NCI-H2107 (cell line): ENCODE data around the gene NETO1.

Experiments
- DNase-seq: peaks from one replicate; lab custom pipeline; 2025; lab: John Stamatoyannopoulos, UW

Gene NETO1

DNA sequence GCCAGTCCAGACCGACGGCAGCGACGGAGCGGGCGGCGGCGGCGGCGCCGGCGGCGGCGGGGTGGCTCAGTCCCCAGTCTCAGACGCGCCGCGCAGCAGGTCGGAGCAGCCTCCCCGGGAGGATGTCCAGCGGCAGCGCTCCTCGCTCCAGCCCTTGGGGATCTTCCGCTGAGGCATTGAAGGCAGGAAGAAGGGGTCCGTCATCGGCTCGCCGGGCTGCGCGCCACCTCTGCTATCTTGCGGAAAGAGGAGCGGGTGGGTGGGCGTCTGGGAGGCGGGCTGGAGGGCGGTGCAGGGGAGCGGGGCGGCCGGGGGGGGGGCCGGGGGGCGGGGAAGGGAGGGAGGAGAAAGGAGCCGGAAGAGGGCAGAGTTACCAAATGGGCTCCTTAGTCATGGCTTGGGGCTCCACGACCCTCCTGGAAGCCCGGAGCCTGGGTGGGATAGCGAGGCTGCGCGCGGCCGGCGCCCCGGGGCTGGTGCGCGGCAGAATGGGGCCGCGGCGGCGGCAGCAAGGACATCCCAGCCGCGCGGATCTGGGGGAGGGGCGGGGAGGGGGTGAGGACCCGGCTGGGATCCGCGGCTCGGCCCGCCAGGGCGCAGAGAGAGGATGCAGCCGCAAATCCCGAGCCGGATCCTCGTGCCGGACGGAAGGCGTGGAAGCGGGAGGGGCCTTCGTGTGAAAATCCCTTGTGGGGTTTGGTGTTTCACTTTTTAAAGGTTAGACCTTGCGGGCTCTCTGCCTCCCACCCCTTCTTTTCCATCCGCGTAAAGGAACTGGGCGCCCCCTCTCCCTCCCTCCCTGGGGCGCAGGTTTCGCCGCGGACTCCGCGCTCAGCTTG, at the start of gene NETO1:
Gene NETO1 (minus strand): TSS at position 242 of the 839 bp plus-strand sequence. CDS start 696 bp downstream, outside the sequence.
- no peak for DNase-seq

- DNase-seq, result no peak
Observed at GRCh38 chr18:72910045-72910444, 42.3 kb upstream of the NETO1 start.

GRCh38 chr18:72908181-72908580, 40.4 kb upstream of the NETO1 start:
- no peak for DNase-seq

- no peak for DNase-seq
Observed at GRCh38 chr18:72903033-72903432, 35.2 kb upstream of the NETO1 start.

GRCh38 chr18:72899338-72899737, 31.6 kb upstream of the NETO1 start:
- DNase-seq, result no peak

- no peak for DNase-seq
Observed at GRCh38 chr18:72898870-72899269, 31.1 kb upstream of the NETO1 start.

GRCh38 chr18:72895548-72895947, 27.8 kb upstream of the NETO1 start:
- DNase-seq, result no peak

- DNase-seq, result no peak
Observed at GRCh38 chr18:72878561-72878960, 10.8 kb upstream of the NETO1 start.

DNA sequence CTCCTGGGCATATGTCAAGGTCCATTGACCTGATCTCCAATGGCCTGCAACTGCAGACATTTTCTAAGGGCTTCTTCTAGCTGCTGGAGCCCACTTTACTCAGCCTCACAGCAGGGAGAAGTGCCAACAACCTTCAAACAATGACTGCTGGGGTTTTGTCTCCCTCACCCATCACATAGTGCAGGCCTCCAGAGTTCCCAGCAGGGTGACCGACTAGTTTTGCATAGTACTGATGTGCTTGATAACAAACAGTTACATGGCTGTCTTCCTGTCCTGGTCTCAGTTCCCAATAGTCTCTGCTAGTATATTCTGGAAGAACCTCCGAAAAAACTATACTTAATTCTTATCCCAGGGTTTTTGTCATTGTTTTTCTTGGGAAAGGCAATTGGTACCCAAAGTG, 10.4 kb upstream of the NETO1 start:
- DNase-seq, result no peak

DNA sequence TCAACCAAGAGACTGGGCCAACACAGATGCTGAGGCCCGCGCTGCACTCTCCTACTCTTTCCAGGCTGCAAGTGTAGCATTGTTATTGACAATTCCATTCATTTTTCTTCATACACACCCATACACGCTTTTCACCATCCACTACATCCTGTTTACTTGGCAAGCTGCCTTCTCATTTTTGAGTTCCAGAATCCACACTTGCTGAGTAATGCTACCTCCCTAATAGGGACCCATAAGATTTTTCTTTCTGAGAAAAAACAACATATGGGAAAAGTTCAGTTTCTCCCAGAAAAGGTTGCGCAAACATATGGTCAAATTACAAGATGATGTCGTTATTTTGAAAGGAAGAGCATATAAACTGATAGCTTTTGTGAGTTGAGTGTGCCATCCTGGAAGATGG, 3.3 kb upstream of the NETO1 start:
- no peak for DNase-seq

GRCh38 chr18:72869226-72870185, 1.7 kb upstream of the NETO1 start:
- no peak for DNase-seq

DNA sequence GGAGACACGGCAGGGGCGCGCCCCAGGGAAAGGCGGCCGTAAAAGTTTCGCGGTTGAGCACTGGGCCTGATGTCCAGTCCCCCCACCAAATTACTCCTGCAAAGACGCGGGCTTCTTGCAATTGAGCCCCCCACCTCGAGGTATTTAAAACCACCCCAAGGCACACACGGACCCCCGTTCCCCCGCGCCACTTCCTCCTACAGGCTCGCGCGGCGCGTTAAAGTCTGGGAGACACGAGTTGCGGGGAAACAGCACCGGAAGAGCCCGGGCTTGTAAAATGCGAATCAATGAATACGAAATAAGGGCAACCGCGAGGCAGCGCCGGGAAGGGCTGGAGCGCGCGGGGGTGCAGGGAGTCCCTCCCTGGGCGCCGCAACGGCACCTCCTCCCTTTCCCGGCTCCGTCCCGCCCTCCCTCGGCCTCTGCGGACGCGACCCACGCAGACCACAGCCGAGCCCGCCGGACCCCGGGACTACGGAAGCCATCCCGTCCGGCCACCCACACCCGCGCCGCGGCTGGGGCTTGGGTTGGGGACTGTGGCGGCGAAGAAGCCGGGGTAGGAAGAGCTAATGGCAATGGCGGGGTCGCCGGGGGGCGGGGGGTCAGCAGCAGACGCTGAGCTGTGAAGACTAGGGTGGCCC, 918 bp upstream of the NETO1 start:
- no peak for DNase-seq

DNA sequence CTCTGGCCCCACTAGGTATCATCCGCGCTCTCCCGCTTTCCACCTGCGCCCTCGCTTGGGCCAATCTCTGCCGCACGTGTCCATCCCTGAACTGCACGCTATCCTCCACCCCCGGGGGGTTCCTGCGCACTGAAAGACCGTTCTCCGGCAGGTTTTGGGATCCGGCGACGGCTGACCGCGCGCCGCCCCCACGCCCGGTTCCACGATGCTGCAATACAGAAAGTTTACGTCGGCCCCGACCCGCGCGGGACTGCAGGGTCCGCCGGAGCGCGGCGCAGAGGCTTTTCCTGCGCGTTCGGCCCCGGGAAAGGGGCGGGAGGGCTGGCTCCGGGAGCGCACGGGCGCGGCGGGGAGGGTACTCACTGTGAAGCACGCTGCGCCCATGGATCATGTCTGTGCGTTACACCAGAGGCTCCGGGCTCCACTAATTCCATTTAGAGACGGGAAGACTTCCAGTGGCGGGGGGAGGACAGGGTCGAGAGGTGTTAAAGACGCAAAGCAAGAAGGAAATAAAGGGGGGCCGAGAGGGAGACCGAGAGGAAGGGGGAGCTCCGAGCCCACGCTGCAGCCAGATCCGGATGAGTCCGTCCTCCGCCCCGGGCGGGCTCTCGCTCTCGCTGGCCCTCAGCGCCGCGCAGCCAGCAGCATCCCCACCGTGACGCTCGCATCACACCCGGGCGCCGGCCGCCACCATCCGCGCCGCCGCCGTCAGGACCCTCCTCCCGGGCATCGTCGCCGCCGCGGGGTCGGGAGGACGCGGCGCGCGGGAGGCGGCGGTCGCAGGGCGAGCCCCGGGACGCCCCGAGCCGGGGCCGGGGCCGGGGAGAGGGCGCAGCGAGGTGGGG, 664 bp downstream of the NETO1 start:
- no peak for DNase-seq

DNA sequence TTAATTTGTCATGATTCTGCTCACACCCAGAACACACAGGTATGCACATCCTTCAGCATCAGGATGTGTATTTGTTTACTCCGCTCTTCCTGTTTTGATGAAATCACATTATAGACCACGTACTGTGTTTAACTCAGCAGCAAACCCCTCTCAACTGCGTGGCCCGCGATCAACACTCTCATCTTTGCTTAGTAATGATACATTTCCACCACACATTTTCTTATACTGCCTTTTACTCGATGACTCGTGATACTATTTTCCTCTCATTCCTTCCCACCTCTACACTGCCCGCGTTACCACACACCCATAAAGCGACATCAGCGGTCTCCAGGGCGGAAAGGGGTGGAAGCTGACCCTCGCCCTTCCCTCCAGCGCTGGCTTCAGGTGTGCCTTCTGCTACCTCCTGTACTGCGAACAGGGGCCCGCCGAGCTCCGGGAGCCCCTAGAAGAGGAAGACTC, 1.3 kb downstream of the NETO1 start:
- no peak for DNase-seq

GRCh38 chr18:72863754-72864153, 4.0 kb downstream of the NETO1 start:
- DNase-seq, result no peak

DNA sequence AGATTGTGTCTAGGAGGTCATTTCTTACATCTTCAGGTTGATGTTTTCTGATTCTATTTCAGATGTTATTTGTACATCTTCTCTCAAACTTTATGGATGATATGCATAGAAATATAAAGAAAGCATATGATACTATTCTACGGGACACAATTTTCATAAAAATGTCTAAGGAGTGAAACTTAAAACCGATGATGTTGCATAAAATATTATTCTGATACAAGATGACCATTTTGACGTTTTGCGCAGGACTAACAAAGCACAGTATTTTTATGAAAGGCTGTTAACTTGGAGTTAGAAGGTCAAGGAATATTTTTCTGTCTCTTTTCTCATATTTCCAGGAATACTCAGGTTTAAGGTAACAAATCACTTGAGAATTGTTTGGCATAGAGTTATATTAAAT, 8.7 kb downstream of the NETO1 start:
- no peak for DNase-seq

DNA sequence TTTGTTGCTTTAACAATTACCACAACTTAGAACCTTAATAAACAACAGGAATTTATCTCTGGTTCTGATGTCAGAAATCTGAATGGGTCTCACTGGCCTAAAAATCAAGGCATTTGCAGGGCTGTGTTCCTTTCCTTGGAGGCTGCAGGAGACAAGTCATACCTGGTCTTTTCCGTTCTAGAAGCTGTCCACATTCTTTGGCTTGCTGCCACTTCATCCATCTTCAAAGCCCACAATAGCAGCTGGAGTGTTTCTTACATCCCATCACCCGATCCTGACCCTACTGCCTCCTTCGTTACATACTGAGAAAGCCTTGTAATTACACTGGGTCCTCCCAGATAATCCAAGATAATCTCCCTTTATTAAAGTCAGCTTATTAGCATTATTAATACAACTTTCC, 18.1 kb downstream of the NETO1 start:
- DNase-seq, result no peak

DNA sequence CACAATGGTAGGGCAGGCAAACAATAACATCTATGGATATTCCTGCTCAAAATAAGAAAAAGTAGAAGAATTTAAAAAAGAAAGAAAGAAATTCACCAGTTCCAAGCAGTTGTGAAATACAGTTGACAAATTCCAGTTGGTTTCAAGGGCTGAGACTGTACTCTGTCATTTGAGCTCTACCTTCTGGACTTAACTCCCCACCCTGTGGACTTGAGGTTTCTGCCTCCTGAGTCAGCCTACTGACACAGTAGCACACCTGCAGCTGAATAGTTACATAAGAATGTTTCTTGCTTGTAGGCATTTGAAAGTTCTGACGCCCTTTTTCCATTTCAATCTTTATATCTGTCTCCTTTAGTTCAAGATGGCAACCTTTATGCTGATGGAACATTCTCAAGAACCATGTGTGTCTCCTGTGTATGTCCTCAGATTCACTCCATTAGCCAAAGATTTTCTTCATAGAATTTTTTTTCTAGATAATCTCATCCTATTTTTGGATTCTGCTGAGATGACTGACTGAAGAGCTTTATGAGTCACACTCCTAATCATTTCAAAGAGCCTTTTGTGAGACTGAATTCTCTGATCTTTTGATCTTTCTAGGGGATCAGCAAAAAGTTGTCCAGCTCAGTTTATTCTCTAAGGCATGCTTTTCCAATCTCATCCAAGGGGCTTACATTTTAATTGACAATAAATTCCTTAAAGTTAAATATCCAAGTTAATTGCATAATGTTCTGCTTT, 19.1 kb downstream of the NETO1 start:
- no peak for DNase-seq

DNA sequence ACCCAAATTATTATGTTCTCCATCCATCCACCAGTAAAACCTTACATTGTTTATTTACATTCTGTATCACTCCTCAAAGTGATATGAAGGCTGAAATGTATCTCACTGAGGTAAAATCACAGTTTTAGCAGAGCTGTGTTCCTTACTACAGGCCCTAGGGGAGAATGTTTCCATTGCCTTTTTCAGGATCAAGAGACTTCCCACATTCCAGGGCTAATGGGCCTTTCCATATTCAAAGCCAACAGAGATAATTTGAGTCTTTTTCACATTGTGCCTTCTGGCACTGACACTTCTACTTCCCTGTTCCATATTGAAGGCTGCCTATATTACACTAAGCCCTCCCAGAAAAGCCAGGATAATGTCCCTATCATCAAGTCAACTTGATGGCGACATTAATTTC, 20.0 kb downstream of the NETO1 start:
- DNase-seq, result no peak

DNA sequence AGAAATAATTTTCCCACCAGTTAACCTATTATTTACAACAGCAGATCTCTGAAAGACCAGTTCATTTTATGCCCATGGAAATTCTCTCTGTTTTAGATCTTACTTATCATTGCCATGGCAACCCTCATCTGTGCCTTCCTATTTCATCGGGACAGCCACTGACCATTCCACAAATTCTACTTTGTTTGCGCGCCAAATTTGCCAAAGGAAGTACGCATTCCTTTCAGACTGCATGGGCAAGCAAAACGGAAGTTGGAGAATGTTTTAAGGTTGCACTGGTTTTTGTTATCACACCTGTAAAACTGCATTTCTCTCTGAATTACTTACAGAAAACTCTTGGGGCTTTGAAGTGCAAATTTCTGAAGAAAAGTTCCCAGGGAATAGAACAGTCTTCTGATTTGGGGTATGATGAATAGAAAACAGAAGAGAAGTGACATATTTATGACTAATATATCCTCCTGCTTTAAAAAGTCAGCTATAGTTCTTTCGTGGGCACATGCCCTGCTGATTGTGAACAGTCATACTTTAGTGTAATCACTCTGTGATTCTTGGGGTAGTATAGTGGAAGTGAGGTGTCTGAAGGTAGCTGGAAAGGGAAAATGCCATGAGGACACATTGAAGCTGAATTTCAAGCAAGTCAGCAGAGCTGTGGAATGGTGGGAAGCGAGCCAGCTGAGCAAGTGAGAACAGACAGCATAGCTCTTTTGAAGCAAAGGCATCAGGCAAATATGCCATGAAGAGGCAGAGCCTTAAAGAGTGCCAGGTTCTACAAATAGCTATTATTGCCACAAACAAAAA, 20.9 kb downstream of the NETO1 start:
- no peak for DNase-seq
